Esophagus muscularis mucosa (tissue), 3 donors: ENCODE data around the gene QSOX2.

ENCODE experiments used
- CTCF ChIP-seq, 3 experiments: fragments of 200-600 bp in 2 of 3; fragments of 450-650 bp in 1 of 3; sonication (generic) in 2 of 3; IDR thresholded peaks; one replicate each; pipeline ENCODE4 v1.5.1; 2017 to 2019; ENCODE audit warnings: antibody characterized with exemption in 3 of 3, mild to moderate bottlenecking in 2 of 3, moderate library complexity in 1 of 3
- POLR2A ChIP-seq: fragments of 450-650 bp; IDR thresholded peaks from one replicate; pipeline ENCODE4 v1.6.1; 2017; ENCODE audit warnings: antibody characterized with exemption, moderate library complexity, mild to moderate bottlenecking, low read depth
- POLR2AphosphoS5 ChIP-seq, 2 donors: sonication (generic); formaldehyde crosslinking; IDR thresholded peaks; one replicate each; pipeline ENCODE4 v1.6.1; 2017; ENCODE audit warnings: antibody characterized with exemption in 2 of 2

- TF ChIP-seq POLR2AphosphoS5 (IDR thresholded peaks at IDR 0.05) (no peak), CTCF (IDR thresholded peaks at IDR 0.05) (no peak), POLR2A (no peak)
Observed at GRCh38 chr9:136179761-136180160, 65.9 kb downstream of the QSOX2 start.
